Measurements from ENCODE around the gene STAB1. TPM values are rescaled to one million over a fixed set of nuclear protein-coding genes. Genes with fewer than 3 reads are reported as not detected.

Gene STAB1
- total and polyA plus RNA-seq, 10 of the 15 experiments (the other 5 are each of a cell fraction or from before 2014, with no cell fraction given), result 0.46 TPM; not detected in 9

DNA sequence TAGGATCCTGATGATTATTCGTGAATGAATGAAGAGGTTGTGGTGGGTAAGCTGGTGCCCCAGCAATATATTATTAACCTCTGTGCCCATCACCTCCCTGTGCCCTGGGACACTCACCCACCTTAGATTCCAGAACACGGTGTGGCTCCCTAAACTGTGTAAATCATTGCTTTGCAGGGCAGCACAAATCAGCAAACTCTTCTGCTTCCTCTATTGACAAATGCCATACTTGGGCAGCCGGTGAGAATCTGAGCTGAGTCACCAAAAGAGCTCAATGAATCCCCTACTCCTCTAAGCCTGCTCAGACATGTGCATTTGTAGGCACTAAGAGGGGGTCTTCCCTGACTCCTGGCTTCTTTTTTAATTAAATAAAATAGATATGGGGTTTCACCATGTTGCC is 57.0 kb downstream of the STAB1 start:
- no peaks in the 10 kb centered on the region for H4K20me1 ChIP-seq (ENCODE audit: control insufficient read depth, insufficient read depth)
- no peaks in the 10 kb centered on the region for H3K4me1 ChIP-seq (ENCODE audit: control insufficient read depth, insufficient read depth, low read length)
- in situ Hi-C loops (cut with MboI), result no loop called here
- no peak overlapping the region for H3K4me3 ChIP-seq
- SMC1A ChIA-PET (ENCODE audit: uncharacterized antibody, unreplicated experiment), result interaction anchor here (1.3 kb wide), 1 partner anchor 21 kb away, joined by 4 read pairs; no protein-coding TSS in a partner anchor
- WGBS (ENCODE audit: insufficient coverage, insufficient replicate concordance, low lambda C conversion rate, missing lambda C conversion rate), result 98% methylated on average over 3 of the region's 3 CpGs
- CTCF ChIA-PET, result interaction anchor here (1.1 kb wide), 1 partner anchor 8 kb away, joined by 3 read pairs; no protein-coding TSS in a partner anchor
- FAIRE-seq (no peak), DNase-seq (ENCODE audit: low read depth, low spot score) (no peak), ATAC-seq (no peak)
- H3K9ac ChIP-seq (ENCODE audit: control insufficient read depth, insufficient read depth, low read length), result no peak overlapping the region
- RAD21 ChIA-PET (ENCODE audit: unreplicated experiment), result no interaction called here
- H3K79me2 ChIP-seq (ENCODE audit: control insufficient read depth, insufficient read depth, low read length), result no peaks in the 10 kb centered on the region
- no peaks in the 10 kb centered on the region for H3K9me3 ChIP-seq (replicated peaks; ENCODE audit: control insufficient read depth, insufficient read depth, low read length)
- no peak overlapping the region for H2AFZ ChIP-seq (ENCODE audit: control insufficient read depth, low read depth, low read length)
- intact Hi-C loops (cut with micrococcal nuclease; ENCODE audit: unreplicated experiment), result no loop called here
- peaks cover 5 to 39% of the 10 kb centered on the region in 2 experiments; a peak in 3 of 4 replicates for H3K36me3 ChIP-seq (ENCODE audit: control insufficient read depth in 2 of 2, insufficient read depth in 2 of 2, low read length in 1 of 2)
- H3K27me3 ChIP-seq (replicated peaks in 1 of 2; ENCODE audit: control insufficient read depth in 2 of 2, insufficient read depth in 2 of 2, low read length in 1 of 2), result no peaks in the 10 kb centered on the region
- no peak overlapping the region for H3K4me2 ChIP-seq (ENCODE audit: control insufficient read depth, insufficient read depth)
- BruUV-seq (replicated peaks), result no TSS peak
- no peak overlapping the region for H3K27ac ChIP-seq (ENCODE audit: control insufficient read depth, insufficient read depth)
- TF ChIP-seq SUPT20H (IDR thresholded peaks at IDR 0.05; ENCODE audit: borderline replicate concordance, control insufficient read depth, low read depth, low read length), result no peak
- no peak for TF ChIP-seq ZNF207 (IDR thresholded peaks at IDR 0.05; ENCODE audit: borderline replicate concordance)
- POLR2A ChIA-PET, result interaction anchor here (1.7 kb wide), 1 partner anchor 11 kb away, joined by 4 read pairs; no protein-coding TSS in a partner anchor

DNA sequence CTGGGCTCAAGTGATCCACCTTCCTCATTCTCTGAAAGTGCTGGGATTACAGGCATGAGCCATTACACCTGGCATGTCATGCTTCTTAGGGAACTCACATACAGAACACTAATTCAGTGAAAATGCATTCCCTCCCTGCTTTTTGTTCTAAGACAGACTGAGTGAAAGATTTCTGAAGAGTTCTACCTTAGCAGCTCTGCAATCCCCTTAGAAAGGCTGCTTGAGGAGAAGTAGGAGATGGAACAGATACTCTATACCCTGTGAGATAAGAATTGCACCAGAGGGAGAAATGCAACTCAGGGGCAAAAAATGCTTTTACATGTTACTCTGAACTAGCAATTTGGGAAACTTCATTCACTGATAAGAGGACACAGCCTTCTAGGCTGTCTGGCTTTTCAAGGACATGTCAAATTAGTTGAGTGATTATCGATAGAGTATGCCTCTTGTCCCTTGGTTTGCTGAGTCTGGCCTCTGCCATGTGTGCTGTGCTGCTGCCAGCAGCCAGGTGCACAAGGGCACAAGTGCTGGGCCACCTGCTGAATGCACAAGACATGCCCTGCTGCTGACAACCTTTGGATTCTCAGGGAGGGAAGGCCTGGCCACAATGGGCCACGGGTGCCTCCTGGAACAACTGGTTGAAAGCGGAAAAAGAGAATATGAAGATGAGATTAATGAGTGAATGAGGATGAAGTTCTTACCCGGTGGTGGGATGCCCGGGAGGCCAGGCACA is 59.1 kb downstream of the STAB1 start:
- ChIA-PET RAD21 (ENCODE audit: unreplicated experiment) (no interaction called here), SMC1A (ENCODE audit: uncharacterized antibody, unreplicated experiment) (no interaction called here), CTCF (no interaction called here), POLR2A (no interaction called here)
- Histone ChIP-seq H3K36me3 (ENCODE audit: control insufficient read depth in 2 of 2, insufficient read depth in 2 of 2, low read length in 1 of 2) (peaks cover 4 to 35% of the 10 kb centered on the region in 2 experiments), H4K20me1 (ENCODE audit: control insufficient read depth, insufficient read depth) (no peaks in the 10 kb centered on the region), H3K27me3 (replicated peaks in 1 of 2; ENCODE audit: control insufficient read depth in 2 of 2, insufficient read depth in 2 of 2, low read length in 1 of 2) (no peaks in the 10 kb centered on the region), H3K4me2 (ENCODE audit: control insufficient read depth, insufficient read depth) (no peak overlapping the region), H3K79me2 (ENCODE audit: control insufficient read depth, insufficient read depth, low read length) (no peaks in the 10 kb centered on the region), H3K4me1 (ENCODE audit: control insufficient read depth, insufficient read depth, low read length) (no peaks in the 10 kb centered on the region), H3K9me3 (replicated peaks; ENCODE audit: control insufficient read depth, insufficient read depth, low read length) (no peaks in the 10 kb centered on the region), H3K9ac (ENCODE audit: control insufficient read depth, insufficient read depth, low read length) (no peak overlapping the region), H3K4me3 (no peak overlapping the region), H2AFZ (ENCODE audit: control insufficient read depth, low read depth, low read length) (no peak overlapping the region), H3K27ac (ENCODE audit: control insufficient read depth, insufficient read depth) (no peak overlapping the region)
- intact Hi-C loops (cut with micrococcal nuclease; ENCODE audit: unreplicated experiment) (no loop called here), in situ Hi-C loops (cut with MboI) (no loop called here)
- TF ChIP-seq E2F8 (IDR thresholded peaks at IDR 0.05; ENCODE audit: low read depth, partially characterized antibody), result no peak
- 88% methylated on average over 5 of the region's 5 CpGs for WGBS (ENCODE audit: insufficient coverage, insufficient replicate concordance, low lambda C conversion rate, missing lambda C conversion rate)
- no peak for FAIRE-seq
- BruUV-seq (replicated peaks), result no TSS peak
- no peak for DNase-seq (ENCODE audit: low read depth, low spot score)
- no peak for ATAC-seq

Measured in GM12878 (cell line).